ENCODE data around the gene COL13A1.

The COL13A1 gene

DNA sequence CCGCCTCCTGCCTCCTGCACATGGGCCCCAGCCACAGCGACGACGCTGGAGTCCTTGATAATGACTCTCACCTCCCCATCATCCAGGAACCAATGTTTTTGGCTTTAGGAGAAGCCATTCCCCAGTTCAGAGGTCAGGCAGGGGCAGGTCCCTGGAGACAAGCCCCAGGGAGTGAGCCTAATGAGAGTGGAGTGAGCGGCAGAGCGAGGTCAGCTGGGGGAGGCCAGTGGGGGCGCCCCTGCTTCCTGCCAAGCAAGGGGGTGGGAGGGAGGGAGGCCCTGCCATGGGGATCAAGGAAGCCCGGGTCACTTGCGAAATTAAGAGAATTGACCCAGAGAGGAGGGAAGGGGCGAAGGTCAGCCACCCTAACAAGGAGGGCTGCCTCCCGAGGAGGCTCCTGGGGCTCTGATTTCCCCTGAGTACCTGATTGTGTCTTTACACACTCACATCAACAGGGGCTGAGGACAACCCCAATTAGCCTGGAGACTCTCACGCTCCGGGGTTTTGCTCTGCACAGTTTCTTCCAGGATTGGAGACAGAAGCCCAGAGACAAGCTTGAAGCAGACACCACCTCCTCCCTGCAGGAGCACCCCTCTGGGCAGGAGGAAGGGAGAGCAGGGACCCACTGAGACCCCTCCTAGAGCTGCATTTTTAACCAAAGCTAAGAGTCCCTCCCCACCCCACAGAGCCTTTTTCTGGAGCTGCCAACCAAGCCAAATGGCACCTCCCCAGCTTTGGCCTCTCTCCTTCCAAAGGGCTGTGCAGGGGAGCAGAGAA is 112.1 kb downstream of the COL13A1 start:
- DNase-seq = no peak

DNA sequence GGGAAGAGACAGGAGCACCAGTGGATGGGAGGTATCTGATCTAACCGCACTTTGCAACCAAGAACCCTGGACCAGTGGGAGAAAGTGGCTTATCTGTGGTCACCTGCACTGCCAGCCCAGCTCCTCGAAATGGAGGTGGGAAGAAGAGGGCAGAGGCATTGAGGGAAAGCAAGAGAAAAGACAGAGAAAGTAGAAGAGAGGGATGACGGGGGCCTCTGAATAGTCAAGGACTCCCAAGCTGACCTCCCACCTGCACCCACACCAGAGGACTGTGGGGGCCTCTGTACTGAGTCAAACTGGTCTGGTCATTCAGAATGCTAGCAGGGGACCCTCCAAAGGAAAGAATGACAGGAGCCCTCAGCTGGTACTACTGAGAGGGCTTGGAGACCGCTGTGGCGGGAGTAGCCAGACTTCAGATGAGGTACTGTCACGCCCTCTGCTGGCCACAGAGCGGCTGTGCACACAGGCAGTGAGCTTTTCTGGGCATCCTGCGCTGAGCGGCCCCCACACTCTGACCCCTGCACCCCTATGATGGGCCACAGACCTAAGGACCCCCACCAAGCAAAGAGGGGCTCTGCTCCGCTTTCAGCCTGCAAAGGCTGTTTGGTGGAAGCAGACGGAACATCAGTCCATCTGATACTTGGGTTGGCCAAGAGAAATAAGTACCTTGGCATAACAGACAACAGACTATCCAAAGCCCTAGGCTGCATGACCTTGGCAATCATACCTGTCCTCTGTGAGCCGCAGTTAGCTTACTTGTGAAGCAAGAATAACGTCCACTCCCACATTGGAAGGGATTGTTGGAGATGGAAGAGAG is 112.9 kb downstream of the COL13A1 start:
- DNase-seq = peak; percentile 55

DNA sequence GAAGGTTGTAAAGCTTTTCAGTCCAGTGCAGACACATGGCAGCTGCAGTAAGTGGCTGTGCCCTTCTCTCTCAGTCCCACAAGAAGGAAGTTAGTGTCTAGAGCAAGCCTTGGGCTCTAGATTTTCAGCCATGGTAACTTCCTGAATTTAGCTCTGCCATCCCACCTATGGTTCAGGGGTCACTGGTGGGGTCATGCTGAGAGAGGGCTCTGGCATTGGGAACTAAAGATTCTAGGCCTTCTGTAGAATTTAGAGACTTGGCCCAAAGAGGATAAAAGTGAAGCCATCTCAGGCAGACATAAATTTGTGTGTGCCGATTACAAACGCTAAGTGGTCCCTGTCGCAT is 113.5 kb downstream of the COL13A1 start:
- DNase-seq = no peak

DNA sequence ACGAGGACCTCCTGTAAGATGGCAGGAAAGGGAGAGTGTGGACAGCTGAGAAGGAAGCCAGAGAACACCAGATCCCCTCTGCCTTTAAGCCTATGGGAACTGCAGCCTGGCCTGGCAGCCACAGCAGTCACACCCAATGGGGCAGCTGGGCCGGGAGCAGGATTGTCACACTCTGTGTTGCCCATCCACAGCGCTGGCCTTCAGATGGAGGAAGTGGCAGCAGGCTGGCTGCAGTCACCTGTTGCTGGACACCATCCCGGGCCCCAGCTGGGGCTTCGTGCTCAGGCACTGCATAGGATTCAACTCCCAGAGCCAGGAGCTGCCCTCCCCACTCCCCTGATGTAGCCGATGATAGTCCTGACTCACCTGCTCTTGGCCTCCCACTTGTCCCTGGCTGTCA is 114.4 kb downstream of the COL13A1 start:
- no peak for DNase-seq

DNA sequence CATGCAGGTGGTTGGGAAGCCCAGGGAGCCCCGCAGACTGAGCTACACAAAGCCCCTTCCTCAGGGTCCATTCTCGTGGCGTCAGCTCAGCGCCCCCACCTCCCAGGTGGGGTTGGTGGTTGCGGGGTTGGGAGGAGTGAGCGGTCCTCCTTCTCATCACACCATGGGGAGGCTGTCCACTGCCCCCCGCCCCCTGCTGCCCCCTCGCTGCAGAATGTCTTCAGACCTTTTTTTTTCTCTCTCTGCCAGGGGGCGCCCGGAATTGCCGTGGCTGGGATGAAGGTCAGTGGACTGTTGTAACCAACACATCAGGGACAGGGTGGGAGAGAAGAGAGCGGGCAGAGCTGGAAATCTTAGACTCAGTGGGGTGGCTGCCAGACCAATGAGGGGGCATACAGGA is 116.3 kb downstream of the COL13A1 start:
- DNase-seq = no peak

DNA sequence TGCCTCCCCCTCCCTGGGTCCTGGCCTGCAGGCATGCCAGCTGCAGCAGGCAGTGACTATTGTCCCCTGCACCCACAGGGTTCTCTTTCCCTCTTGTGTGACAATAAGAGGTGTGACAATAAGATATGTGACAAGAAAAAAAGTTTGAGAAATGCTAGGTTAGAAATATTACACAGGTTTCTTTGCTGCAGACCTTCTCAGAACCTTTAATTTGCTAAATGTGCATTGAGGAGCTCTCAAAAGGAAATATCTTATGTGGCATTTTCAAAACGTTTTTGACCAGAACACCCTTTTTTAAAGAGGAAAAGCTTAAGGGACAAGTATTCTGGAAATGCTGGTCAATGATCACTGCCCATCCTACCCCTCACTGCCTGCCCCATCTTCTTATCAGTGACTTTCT is 117.5 kb downstream of the COL13A1 start:
- no peak for DNase-seq

DNA sequence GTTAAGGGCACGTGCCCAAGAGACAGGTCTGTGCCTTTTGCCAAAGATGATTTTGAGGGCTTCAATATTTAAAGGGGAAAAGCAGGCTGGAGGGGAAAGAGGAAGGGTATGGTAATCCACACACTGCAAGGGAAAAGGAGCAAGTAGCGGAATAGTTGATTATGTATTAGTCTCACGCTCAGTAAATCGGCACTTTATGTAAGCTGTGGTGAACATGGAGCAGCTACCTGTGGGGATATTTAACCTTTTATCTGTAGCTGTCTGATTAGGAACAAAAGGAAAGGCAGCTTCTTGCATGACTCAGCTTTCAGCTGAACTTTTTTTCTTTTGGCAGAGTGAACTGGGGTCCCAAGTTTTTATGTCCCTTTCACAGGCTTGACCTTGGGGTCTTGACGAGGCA is 123.4 kb downstream of the COL13A1 start:
- no peak for DNase-seq

DNA sequence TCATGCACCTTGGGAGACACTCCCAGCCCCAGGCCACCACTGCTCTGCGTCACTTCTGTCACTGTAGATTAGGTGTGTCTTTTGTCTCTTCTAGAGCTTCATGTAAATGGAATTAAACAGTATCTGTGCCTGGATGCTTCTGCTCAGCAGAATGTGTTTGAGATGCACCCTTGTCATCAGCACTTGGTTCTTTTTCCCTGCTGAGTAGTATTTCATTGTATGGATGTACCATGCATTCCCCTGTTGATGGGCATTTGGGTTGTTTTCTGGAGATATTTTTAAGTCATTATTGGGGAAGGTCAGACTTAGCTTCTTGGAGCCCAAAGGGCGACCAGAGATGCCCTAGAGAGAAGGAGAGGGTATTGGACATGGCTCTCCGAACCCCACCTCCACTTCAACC is 126.6 kb downstream of the COL13A1 start:
- no peak for DNase-seq

DNA sequence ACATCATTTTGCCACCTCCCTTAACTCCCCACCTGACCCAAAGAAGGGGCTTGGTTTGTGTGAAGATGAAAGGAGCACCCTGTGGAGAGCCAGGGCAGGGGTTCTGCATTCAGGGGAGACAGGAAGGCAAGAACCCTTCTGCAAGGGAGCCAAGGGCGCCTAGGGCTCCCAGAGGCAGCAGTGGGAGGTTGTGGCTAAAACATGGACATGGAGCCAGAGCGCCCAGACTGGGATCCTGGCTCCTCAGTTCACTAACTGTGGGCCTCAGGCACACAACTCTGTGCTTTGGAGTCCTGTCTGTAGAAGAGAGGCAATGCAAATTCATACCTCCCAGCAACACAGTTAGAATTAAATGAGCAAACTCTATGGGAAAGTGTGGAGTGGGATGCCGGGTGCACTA is 127.9 kb downstream of the COL13A1 start:
- no peak for DNase-seq

DNA sequence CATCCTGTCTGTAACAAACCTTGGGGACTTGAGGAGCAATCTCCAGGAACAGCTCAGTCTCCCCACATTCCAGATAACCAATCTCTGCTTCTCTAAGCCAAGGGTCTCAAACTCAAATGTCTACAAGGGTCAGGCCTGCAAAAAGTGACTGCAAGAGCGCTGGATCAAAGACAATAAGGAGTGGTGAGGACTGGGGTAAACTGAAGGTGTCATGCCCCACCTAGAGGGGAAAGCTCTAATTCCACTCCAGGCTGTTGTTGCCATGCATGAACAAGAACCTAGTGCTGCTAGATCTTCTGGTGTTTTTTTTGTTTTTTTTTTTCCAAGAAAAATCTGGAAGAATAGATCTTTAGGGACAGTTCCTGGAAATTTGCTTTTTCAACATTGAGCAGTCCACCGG is 133.1 kb downstream of the COL13A1 start:
- DNase-seq = no peak

DNA sequence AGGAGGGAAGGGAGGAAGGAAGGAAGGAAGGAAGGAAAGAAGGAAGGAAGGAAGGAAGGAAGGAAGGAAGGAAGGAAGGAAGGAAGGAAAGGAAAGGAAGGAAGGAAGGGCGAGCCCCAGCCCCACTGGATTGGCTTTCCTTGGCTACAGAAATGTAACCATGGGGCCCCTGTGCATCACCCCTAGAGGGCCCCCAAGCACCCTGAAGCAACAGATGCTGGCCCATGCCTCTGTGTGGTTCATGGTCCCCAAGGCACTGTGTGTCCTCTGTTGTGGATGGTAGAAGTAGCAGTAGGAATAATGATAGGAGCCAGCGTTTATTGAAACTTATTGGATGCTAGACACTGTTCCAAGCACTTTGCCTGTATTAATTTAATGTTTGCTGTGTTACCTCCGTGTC is 134.4 kb downstream of the COL13A1 start:
- no peak for DNase-seq

DNA sequence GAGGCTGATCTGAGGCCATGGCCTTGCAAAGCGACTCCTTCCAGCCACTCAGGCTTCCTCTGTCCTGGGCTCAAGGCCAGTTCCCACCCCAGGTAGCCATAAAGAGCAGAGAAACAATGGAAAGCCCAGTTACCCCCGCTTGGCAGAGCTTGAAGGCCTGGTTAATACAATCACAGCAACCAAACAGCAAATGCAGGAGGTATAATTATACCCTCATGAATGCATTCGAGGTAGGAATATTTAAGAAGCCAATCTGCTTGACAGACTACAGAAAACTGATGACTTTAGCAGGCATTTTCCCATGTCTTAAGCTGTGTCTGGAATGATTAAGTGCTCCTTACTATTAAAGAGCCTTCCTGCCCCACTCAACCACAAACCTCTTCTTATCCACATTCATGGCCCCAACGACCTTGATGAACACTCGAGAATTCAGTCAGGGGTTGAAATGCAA is 136.9 kb downstream of the COL13A1 start:
- DNase-seq = no peak

DNA sequence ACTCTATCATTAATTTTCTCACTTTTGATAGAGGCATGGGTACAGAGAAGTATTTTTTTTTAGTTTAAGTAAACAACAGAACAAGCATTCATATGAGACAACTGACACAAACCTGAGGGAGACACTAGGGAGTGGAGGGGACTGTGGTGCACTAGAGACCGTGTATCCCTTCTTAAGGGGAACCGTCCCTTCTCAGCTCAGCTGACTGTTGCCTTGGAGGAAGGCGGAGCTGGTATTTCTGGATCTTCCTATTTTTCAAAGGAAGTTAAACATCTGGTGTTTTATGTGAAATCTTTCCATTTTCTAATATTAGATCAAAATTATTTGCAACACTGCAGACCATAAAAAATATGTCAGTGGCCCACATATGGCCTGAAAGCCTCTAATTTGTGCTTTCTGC is 137.4 kb downstream of the COL13A1 start:
- DNase-seq = no peak

DNA sequence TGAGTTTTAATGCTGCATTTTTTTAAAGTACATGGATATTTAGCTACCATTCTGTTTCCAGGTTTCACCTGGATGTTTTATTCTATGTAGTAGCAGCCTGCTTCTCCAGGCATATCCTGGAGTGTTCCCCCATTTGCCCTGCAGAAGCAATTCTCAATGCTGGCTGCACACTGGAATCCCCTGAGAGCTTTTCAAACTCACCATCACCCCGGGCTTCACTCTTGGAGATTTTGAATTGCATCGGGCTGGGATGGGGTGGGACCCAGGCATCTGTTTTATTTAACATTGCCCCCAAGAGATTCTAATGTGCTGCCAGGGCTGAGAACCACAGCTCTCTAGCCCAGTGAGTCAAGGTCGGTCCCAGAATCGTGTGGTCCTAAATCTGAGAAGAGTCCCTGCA is 137.8 kb downstream of the COL13A1 start:
- DNase-seq = no peak

DNA sequence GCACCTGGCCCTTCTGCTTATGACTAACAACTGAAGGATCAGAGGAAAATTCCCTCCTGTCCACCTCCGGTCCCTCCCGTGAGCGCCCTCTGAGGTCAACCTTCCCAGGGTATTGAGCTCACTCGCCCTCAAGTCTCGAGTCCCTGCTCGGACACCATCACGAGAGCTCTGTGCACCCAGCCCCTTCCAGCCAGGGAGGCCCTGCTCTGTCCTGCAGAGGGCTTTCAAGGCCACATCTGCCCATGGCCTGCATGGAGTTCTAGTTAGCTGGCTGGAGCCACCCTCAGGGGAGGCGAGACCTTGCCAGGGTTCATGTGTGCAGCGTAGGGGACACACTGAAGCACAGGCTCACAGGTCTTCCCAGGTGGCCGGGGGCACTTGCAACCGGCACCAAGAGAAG is 140.0 kb downstream of the COL13A1 start:
- no peak for DNase-seq

DNA sequence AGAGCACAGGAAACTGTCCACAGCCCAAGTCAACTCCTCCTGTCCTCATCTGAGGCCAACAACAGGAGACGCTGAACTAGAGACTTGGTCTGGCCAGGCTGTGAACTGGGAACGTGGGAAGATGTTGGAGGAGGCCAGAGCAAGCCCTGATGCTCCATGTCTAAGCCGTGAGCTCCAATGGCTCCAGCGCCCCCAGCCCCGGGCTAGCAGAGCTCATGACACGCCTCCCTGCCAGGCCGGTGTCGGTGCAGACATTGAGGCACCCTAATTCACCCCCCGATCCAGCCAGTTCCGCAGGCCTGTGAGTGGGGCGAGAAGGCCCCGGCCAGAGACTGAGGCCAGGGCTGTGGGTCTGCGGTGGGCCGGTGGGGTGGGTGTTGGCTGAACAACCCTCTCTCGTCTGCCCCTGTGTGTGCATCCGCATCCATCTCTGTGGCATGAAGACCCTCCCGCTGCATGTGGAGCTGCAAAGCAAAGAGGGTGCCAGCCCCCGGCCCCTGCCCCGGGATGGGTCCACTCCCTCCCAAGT is 141.7 kb downstream of the COL13A1 start:
- DNase-seq = no peak

DNA sequence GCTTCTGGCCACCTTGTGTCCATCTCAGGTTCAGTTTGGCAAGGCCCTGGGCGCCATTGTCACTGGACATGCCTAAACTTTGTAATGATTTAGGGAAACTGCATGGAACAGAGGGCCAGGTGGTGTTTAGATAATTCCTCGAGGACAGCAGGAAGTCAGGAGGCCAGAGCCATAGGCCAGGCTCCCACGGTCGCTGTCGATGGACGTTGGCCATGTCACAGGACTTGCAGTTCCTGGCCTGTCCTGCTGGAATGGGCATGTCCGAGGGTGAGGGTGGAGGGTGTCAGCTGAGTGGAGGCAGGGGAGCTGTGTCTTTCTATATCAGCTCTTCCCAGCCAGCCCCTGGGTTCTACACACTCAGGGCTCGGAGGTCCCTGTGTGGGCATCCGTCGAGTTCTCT is 143.1 kb downstream of the COL13A1 start:
- DNase-seq = no peak

DNA sequence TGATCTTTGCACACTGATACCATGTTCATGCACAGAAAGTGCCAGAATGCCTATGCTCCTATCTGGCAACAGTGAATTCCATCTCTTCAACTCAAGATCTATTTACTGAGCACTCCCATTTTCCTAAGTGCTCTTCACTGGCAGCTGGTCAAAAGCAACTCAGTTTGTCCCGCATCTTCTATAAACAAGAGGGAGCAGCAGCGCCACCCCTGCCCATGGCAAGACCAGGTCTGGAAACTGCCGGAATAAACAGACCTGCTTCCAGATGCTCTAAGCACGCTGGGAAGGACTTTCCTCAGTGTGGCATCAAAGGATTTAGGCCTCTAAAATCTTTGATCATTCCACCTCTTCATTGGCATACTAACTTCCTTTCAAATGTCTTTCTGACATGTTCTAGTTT is 146.6 kb downstream of the COL13A1 start:
- no peak for DNase-seq

DNA sequence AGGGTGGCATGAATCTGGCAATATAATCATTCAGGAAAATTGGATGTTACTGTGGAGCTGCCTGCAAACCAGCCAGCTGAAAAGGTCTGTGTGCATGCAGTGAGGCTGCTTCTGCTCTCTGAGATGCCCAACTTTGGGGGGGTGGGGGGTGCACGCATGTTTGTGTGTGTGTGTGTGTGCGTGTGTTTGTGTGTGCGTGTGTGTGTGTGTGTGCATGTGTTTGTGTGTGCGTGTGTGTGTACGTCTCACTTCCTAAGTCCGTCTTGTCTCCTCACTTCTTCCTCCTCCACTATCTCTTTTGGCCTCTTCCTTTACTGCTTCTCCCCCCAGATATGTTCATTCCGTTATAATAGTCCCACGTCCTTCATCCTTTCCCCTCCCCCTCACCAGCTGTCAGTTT is 148.1 kb downstream of the COL13A1 start:
- DNase-seq = no peak

DNA sequence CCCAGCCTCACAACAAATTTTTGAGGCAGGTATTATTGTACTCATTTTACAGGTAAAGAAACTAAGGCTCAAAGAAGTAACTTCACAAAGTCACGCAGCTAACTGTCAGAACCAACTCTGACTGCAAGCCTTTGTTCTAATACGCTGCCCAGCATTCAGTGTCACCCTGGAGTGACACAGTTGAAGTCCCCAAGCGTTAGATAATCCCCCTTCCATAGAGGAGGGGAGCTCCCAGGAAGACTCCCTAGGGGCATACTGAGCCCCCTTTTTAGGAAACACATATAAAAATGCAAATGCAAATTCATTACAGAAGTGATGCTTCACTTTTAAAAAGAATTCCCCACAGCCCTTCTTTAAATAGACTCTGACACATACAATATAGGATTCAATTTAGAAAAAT is 150.0 kb downstream of the COL13A1 start:
- DNase-seq = no peak

DNA sequence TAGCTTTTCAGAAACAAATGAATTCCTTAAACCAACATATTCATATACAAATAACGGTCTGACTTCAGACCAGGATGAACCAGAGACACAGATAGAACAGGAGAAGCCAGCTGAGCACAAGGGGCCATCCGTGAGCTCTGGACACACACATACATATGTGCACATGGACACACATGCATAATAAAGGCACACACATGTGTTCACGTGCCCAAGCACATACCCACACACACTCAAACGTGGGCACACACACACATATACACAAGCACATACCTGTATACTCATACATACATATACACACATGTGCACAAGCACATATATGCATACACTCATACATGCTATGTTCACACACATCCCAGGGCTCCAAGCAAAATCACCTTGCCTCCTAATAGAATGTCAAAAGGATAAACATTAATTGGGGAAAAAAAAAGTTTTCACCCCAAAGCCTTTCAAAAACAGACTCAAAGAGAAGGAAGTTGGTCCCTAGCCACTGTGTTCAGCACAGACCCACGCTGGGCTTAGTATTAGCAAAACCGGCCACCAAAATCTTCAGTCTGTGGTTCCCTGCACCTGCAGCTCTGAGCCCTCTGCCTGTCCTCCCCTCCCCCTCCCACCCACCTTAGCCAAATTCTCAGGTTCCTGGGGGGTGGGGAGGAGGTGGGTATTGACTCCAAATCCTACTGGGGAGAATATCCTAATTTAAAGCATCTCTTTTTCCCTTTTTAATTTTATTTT is 150.5 kb downstream of the COL13A1 start:
- DNase-seq = no peak

DNA sequence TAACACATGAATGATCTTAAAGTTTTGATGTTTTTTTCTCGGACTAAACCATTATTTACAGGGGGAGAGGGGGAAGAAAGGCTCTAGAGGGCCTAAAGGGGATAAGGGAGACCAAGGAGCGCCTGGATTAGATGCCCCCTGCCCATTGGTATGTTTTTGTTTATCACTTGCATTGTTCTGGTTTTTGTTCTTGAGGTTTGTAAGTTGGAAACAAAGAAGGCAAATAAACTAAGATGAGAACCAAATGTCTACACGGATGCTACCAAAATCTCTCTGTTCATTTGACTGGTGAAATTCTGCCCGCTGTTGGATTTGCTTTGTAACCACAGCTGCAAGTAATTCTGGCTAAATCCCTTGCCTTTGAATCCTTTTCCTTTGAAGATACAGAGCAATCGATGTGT is 151.1 kb downstream of the COL13A1 start:
- no peak for DNase-seq

DNA sequence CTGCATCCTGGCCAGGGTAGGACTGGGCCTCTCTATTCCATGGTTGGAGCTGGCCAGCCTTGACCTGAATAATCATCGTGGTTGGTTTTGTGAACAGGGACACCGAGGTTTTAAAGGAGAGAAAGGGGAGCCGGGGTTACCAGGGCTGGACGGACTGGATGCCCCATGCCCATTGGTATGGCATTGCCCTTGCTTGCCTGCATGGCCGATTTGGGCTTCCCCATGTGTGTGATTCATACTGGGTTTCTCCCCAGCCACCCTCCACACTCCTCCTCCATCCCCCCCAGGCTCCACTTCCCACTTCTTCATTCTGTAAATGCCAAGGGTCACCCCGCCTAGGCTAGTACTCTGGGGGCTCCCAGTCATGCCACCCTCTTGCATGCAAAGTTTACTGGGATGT is 152.1 kb downstream of the COL13A1 start:
- DNase-seq = no peak
